HCT116 (cell line): ENCODE data around the gene CRISPLD2. TPM values are rescaled to one million over a fixed set of nuclear protein-coding genes. Genes with fewer than 3 reads are reported as not detected.

Experiments used
- ATAC-seq: fragments of 200-7000 bp; cut with Tn5 transposase; 2 replicates; pipeline ENCODE4 v1.9.1; 2020; ENCODE audit warnings: mild to moderate bottlenecking, moderate library complexity
- BruUV-seq: library from RNA; stranded (reverse); fragments of 400-500 nt; replicated peaks from 2 replicates; lab custom pipeline; 2021; lab: Mats Ljungman, UMichigan
- CTCF ChIA-PET: fragments of 300-600 bp; sonication (Branson Sonifier 250); formaldehyde crosslinking; loops from one replicate; lab custom pipeline; 2021; ENCODE audit warnings: antibody characterized with exemption; lab: Charles Lee
- POLR2A ChIA-PET: fragments of 300-600, 350-600 bp; sonication (Branson Sonifier 250); formaldehyde crosslinking; loops from one replicate; lab custom pipeline; 2021; ENCODE audit warnings: antibody characterized with exemption; lab: Charles Lee
- RAD21 ChIA-PET, 2 experiments: fragments of 300-600 bp; sonication (Branson Sonifier 250); formaldehyde crosslinking; loops; one replicate each; lab custom pipeline; 2023; ENCODE audit warnings: low total read pairs in 2 of 2; ENCODE audit not compliant: uncharacterized antibody in 2 of 2, unreplicated experiment in 2 of 2, low non-redundant PET in 1 of 2; lab: Charles Lee
- DNase-seq: peaks from one replicate; pipeline ENCODE4 v3.0.0-alpha.2; 2010; ENCODE audit warnings: low read depth, low spot score
- H2AFZ ChIP-seq: fragments of 200-600 bp; shearing (Covaris generic), sonication (generic); 2 replicates; pipeline ENCODE4 v1.6.1; 2017; ENCODE audit warnings: low read depth, mixed run types, mixed read lengths, antibody characterized with exemption, low read length; ENCODE audit not compliant: poor library complexity, severe bottlenecking
- H3K27ac ChIP-seq: 2 replicates; pipeline ENCODE4 v1.5.1; 2012; ENCODE audit warnings: low read depth, low read length
- H3K27me3 ChIP-seq: fragments of 200-600 bp; sonication (generic); 2 replicates; pipeline ENCODE4 v1.6.1; 2016; ENCODE audit warnings: mixed run types, low read length, mixed read lengths; ENCODE audit not compliant: insufficient read depth
- H3K36me3 ChIP-seq, 2 experiments: fragments of 200-500 bp in 1 of 2; fragments of 200-600 bp in 1 of 2; sonication (Bioruptor generic) in 1 of 2; sonication (generic) in 1 of 2; 2 replicates each; pipeline versions ENCODE4 v1.5.1 to v1.6.1; 2014 to 2016; ENCODE audit warnings: low read length in 2 of 2, inconsistent platforms in 1 of 2, mixed read lengths in 1 of 2, mixed run types in 1 of 2; ENCODE audit not compliant: insufficient read depth in 2 of 2, control insufficient read depth in 1 of 2
- H3K4me1 ChIP-seq, 2 experiments: fragments of 200-600 bp in 1 of 2; sonication (generic) in 1 of 2; 2 replicates each; pipeline versions ENCODE4 v1.5.1 to v1.6.1; 2012 to 2017; ENCODE audit warnings: low read length in 2 of 2, inconsistent platforms in 1 of 2, mild to moderate bottlenecking in 1 of 2, mixed read lengths in 1 of 2, mixed run types in 1 of 2, moderate library complexity in 1 of 2; ENCODE audit not compliant: insufficient read depth in 2 of 2, control insufficient read depth in 1 of 2
- H3K4me2 ChIP-seq: fragments of 200-600 bp; sonication (generic); 2 replicates; pipeline ENCODE4 v1.6.1; 2017; ENCODE audit warnings: mixed run types, low read length, mixed read lengths
- H3K4me3 ChIP-seq, 2 experiments: fragments of 200-600 bp in 1 of 2; sonication (generic) in 1 of 2; replicated peaks in 1 of 2; 2 replicates each; pipeline ENCODE4 v1.5.1; 2011 to 2016; ENCODE audit warnings: low read length in 2 of 2, control low read depth in 1 of 2, low read depth in 1 of 2, mild to moderate bottlenecking in 1 of 2, mixed read lengths in 1 of 2, mixed run types in 1 of 2
- H3K79me2 ChIP-seq: fragments of 200-600 bp; sonication (generic); 2 replicates; pipeline ENCODE4 v1.6.1; 2017; ENCODE audit warnings: mild to moderate bottlenecking, mixed run types, low read length, moderate library complexity, mixed read lengths; ENCODE audit not compliant: insufficient read depth
- H3K9ac ChIP-seq: fragments of 200-600 bp; sonication (generic); 2 replicates; pipeline ENCODE4 v1.6.1; 2016; ENCODE audit warnings: low read length, mixed read lengths
- H3K9me2 ChIP-seq: fragments of 200-600 bp; sonication (generic), shearing (Covaris generic); 2 replicates; pipeline ENCODE4 v1.6.1; 2017; ENCODE audit warnings: mixed run types, mild to moderate bottlenecking, moderate library complexity; ENCODE audit not compliant: insufficient read depth
- H3K9me3 ChIP-seq, 2 experiments: fragments of 200-500 bp in 1 of 2; fragments of 200-600 bp in 1 of 2; sonication (Bioruptor generic) in 1 of 2; sonication (generic) in 1 of 2; 2 replicates each; pipeline ENCODE4 v1.6.1; 2014 to 2017; ENCODE audit warnings: low read length in 2 of 2, mixed read lengths in 2 of 2, inconsistent platforms in 1 of 2, low read depth in 1 of 2, mild to moderate bottlenecking in 1 of 2, mixed run types in 1 of 2, moderate library complexity in 1 of 2; ENCODE audit not compliant: control insufficient read depth in 1 of 2, insufficient read depth in 1 of 2
- H4K20me1 ChIP-seq: fragments of 200-600 bp; sonication (generic), shearing (Covaris generic); 2 replicates; pipeline ENCODE4 v1.6.1; 2017; ENCODE audit warnings: mixed run types, mild to moderate bottlenecking, moderate library complexity; ENCODE audit not compliant: insufficient read depth
- CBX3 ChIP-seq: IDR thresholded peaks from 2 replicates; pipeline ENCODE4 v1.6.1; 2012; ENCODE audit warnings: low read depth
- EGR1 ChIP-seq: IDR thresholded peaks from 2 replicates; pipeline ENCODE4 v1.6.1; 2012; ENCODE audit warnings: low read depth
- ELF1 ChIP-seq: IDR thresholded peaks from 2 replicates; pipeline ENCODE4 v1.6.1; 2012; ENCODE audit warnings: low read depth, borderline replicate concordance
- EZH2phosphoT487 ChIP-seq: fragments of 200-600 bp; IDR thresholded peaks from 2 replicates; pipeline ENCODE4 v1.6.1; 2018; ENCODE audit warnings: antibody characterized with exemption, borderline replicate concordance
- JUND ChIP-seq: IDR thresholded peaks from 2 replicates; pipeline ENCODE4 v1.6.1; 2012
- MAX ChIP-seq: IDR thresholded peaks from 2 replicates; pipeline ENCODE4 v1.6.1; 2012
- POLR2A ChIP-seq: IDR thresholded peaks from 2 replicates; pipeline ENCODE4 v1.7.0; 2011; ENCODE audit warnings: borderline replicate concordance; ENCODE audit not compliant: insufficient read depth, insufficient read length; ENCODE audit errors: extremely low read depth
- POLR2AphosphoS5 ChIP-seq: IDR thresholded peaks from 2 replicates; pipeline ENCODE4 v1.6.1; 2011; ENCODE audit warnings: mild to moderate bottlenecking, low read depth, low read length, moderate library complexity
- RAD21 ChIP-seq: IDR thresholded peaks from 2 replicates; pipeline ENCODE4 v1.6.1; 2012; ENCODE audit warnings: low read depth, mild to moderate bottlenecking
- TCF7L2 ChIP-seq: IDR thresholded peaks from 2 replicates; pipeline ENCODE4 v1.7.0; 2011; ENCODE audit warnings: borderline replicate concordance, inconsistent platforms; ENCODE audit not compliant: insufficient read depth, insufficient read length; ENCODE audit errors: extremely low read depth
- YY1 ChIP-seq: IDR thresholded peaks from 2 replicates; pipeline ENCODE4 v1.6.1; 2011; ENCODE audit warnings: low read length, low read depth, moderate library complexity, mild to moderate bottlenecking; ENCODE audit not compliant: insufficient replicate concordance; ENCODE audit errors: extremely low read depth
- ZBTB33 ChIP-seq: IDR thresholded peaks from 2 replicates; pipeline ENCODE4 v1.6.1; 2011; ENCODE audit warnings: mild to moderate bottlenecking, low read length, moderate library complexity; ENCODE audit not compliant: insufficient replicate concordance; ENCODE audit errors: extremely low read depth
- ZFX ChIP-seq: fragments of 450-650 bp; IDR thresholded peaks from 2 replicates; pipeline ENCODE4 v1.6.1; 2017
- intact Hi-C: fragments of 100-400 bp; cut with micrococcal nuclease; formaldehyde crosslinking; loops from 2 replicates; pipeline ENCODE4 v1.10.0; 2022
- total RNA-seq: library from RNA; stranded (reverse); gene quantifications from one replicate; pipeline ENCODE4 v1.2.1, GENCODE V29; 2021; ENCODE audit not compliant: unreplicated experiment
- TF ChIP-seq, protein P1 (sequence below): IDR thresholded peaks from 2 replicates; pipeline ENCODE4 v1.6.1; 2012; ENCODE audit warnings: low read depth

The CRISPLD2 gene
- total RNA-seq, 1 experiment from 2014 or later: 4.6 TPM

DNA sequence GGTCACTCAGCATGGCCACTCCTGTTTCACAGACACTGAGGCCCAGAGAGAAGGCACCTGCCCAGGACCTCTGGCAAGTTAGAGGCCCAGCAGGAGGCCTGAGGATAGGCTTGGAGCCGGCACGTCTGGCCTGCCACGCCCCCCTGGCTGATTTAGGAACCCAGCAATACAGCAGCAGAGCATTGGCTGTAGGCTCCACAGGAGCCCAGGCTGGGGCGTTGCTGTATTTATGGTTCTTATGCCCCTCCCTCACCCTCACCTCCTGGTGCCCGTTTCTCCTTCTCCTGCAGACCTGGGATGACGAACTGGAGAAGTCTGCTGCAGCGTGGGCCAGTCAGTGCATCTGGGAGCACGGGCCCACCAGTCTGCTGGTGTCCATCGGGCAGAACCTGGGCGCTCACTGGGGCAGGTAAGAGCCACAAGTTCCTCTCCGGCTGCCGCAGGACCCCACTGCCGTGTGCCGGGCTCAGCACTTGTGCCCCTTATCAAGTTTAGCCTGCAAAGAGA is 25.8 kb downstream of the CRISPLD2 start:
- no peak overlapping the region for H3K27ac ChIP-seq
- H3K4me2 ChIP-seq: no peak overlapping the region
- H3K36me3 ChIP-seq: no peaks in the 10 kb centered on the region
- intact Hi-C loops: no loop called here
- ChIA-PET POLR2A (no interaction called here), CTCF (no interaction called here), RAD21 (no interaction called here)
- ATAC-seq (no peak), DNase-seq (no peak)
- no peaks in the 10 kb centered on the region for H3K9me3 ChIP-seq
- no peak for TF ChIP-seq RAD21
- TF ChIP-seq, protein P1, sequence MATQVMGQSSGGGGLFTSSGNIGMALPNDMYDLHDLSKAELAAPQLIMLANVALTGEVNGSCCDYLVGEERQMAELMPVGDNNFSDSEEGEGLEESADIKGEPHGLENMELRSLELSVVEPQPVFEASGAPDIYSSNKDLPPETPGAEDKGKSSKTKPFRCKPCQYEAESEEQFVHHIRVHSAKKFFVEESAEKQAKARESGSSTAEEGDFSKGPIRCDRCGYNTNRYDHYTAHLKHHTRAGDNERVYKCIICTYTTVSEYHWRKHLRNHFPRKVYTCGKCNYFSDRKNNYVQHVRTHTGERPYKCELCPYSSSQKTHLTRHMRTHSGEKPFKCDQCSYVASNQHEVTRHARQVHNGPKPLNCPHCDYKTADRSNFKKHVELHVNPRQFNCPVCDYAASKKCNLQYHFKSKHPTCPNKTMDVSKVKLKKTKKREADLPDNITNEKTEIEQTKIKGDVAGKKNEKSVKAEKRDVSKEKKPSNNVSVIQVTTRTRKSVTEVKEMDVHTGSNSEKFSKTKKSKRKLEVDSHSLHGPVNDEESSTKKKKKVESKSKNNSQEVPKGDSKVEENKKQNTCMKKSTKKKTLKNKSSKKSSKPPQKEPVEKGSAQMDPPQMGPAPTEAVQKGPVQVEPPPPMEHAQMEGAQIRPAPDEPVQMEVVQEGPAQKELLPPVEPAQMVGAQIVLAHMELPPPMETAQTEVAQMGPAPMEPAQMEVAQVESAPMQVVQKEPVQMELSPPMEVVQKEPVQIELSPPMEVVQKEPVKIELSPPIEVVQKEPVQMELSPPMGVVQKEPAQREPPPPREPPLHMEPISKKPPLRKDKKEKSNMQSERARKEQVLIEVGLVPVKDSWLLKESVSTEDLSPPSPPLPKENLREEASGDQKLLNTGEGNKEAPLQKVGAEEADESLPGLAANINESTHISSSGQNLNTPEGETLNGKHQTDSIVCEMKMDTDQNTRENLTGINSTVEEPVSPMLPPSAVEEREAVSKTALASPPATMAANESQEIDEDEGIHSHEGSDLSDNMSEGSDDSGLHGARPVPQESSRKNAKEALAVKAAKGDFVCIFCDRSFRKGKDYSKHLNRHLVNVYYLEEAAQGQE: no peak
- no peak for TF ChIP-seq POLR2A
- no peaks in the 10 kb centered on the region for H4K20me1 ChIP-seq
- H2AFZ ChIP-seq: no peak overlapping the region
- H3K9ac ChIP-seq: no peak overlapping the region
- H3K9me2 ChIP-seq: no peaks in the 10 kb centered on the region
- H3K79me2 ChIP-seq: no peaks in the 10 kb centered on the region
- H3K4me1 ChIP-seq: peaks cover 25 to 32% of the 10 kb centered on the region in 2 experiments
- H3K27me3 ChIP-seq: no peaks in the 10 kb centered on the region
- BruUV-seq: no TSS peak
- H3K4me3 ChIP-seq: no peak overlapping the region

GRCh38 chr16:84847564-84848355 is 28.0 kb downstream of the CRISPLD2 start:
- H3K4me1 ChIP-seq: peaks cover 6 to 19% of the 10 kb centered on the region in 2 experiments; a peak in 3 of 4 replicates
- DNase-seq: no peak
- H3K4me3 ChIP-seq: no peak overlapping the region
- no peaks in the 10 kb centered on the region for H3K27me3 ChIP-seq
- RAD21 ChIA-PET: no interaction called here
- POLR2A ChIA-PET: no interaction called here
- no peaks in the 10 kb centered on the region for H3K9me2 ChIP-seq
- ATAC-seq: no peak
- H3K9ac ChIP-seq: no peak overlapping the region
- CTCF ChIA-PET: no interaction called here
- no peaks in the 10 kb centered on the region for H3K9me3 ChIP-seq
- H3K4me2 ChIP-seq: no peak overlapping the region
- intact Hi-C loops: no loop called here
- H3K79me2 ChIP-seq: no peaks in the 10 kb centered on the region
- no peaks in the 10 kb centered on the region for H3K36me3 ChIP-seq
- TF ChIP-seq MAX (no peak), YY1 (no peak), ELF1 (no peak), CBX3 (no peak), POLR2AphosphoS5 (no peak), EGR1 (no peak), ZFX (no peak), TCF7L2 (no peak), JUND (no peak), ZBTB33 (no peak), EZH2phosphoT487 (no peak), POLR2A (no peak)
- H3K27ac ChIP-seq: no peak overlapping the region
- no peaks in the 10 kb centered on the region for H4K20me1 ChIP-seq
- no peak overlapping the region for H2AFZ ChIP-seq
- BruUV-seq: no TSS peak
